H1 (cell line): ENCODE data around the gene LPAR3. TPM values are rescaled to one million over a fixed set of nuclear protein-coding genes. Genes with fewer than 3 reads are reported as not detected.

Experiments
- CTCF ChIA-PET: fragments of 300-600 bp; sonication (Branson Sonifier 250); formaldehyde crosslinking; loops from one replicate; lab custom pipeline; 2021; ENCODE audit not compliant: partially characterized antibody; lab: Charles Lee
- POLR2A ChIA-PET: fragments of 300-600 bp; sonication (Branson Sonifier 250); formaldehyde crosslinking; loops from one replicate; lab custom pipeline; 2021; ENCODE audit warnings: inconsistent platforms; ENCODE audit not compliant: partially characterized antibody; lab: Charles Lee
- DNase-seq, 2 experiments: peaks; one replicate each; pipeline versions ENCODE4 v3.0.0 to v3.0.0-alpha.2; 2010 to 2022; ENCODE audit warnings: low spot score in 2 of 2, low read depth in 1 of 2, mixed read lengths in 1 of 2
- FAIRE-seq: peaks from 2 replicates; lab custom pipeline; 2011; peaks lifted over from hg19 to GRCh38; lab: Jason Lieb, UNC
- H2AFZ ChIP-seq: 2 replicates; pipeline ENCODE4 v1.8.1; 2012; ENCODE audit warnings: low read length, inconsistent platforms
- H2AK5ac ChIP-seq: 2 replicates; pipeline ENCODE4 v1.6.1; 2013; ENCODE audit warnings: low read depth, low read length
- H2BK120ac ChIP-seq: replicated peaks from 2 replicates; pipeline ENCODE3; 2013; ENCODE audit warnings: low read depth, low read length, inconsistent platforms
- H2BK12ac ChIP-seq: 2 replicates; pipeline ENCODE4 v1.6.1; 2013; ENCODE audit warnings: low read depth, low read length
- H2BK15ac ChIP-seq: 2 replicates; pipeline ENCODE4 v1.6.1; 2013; ENCODE audit warnings: low read length
- H2BK20ac ChIP-seq: 2 replicates; pipeline ENCODE4 v1.6.1; 2013; ENCODE audit warnings: low read length
- H2BK5ac ChIP-seq: 2 replicates; pipeline ENCODE4 v1.6.1; 2013; ENCODE audit warnings: low read depth, low read length
- H3K14ac ChIP-seq: 2 replicates; pipeline ENCODE4 v1.6.1; 2013; ENCODE audit warnings: inconsistent platforms; ENCODE audit not compliant: insufficient read length
- H3K18ac ChIP-seq: 2 replicates; pipeline ENCODE4 v1.6.1; 2013; ENCODE audit warnings: low read length; ENCODE audit errors: extremely low read depth
- H3K23ac ChIP-seq: 2 replicates; pipeline ENCODE4 v1.6.1; 2013; ENCODE audit warnings: inconsistent platforms; ENCODE audit not compliant: insufficient read length
- H3K23me2 ChIP-seq: 2 replicates; pipeline ENCODE4 v1.6.1; 2013; ENCODE audit warnings: low read depth, low read length
- H3K27ac ChIP-seq: 2 replicates; pipeline ENCODE4 v1.6.1; 2011; ENCODE audit warnings: low read depth, low read length, inconsistent platforms
- H3K27me3 ChIP-seq, 4 experiments: replicated peaks in 1 of 4; 1 replicate in 1 of 4; 2 replicates in 3 of 4; pipeline versions ENCODE4 v1.6.1 to v1.8.1; 2011 to 2013; ENCODE audit warnings: low read length in 3 of 4, mild to moderate bottlenecking in 3 of 4, inconsistent platforms in 2 of 4, mixed read lengths in 2 of 4, moderate library complexity in 1 of 4; ENCODE audit not compliant: control insufficient read depth in 3 of 4, insufficient read depth in 3 of 4; ENCODE audit errors: extremely low read depth in 1 of 4
- H3K36me3 ChIP-seq, 4 experiments: 2 replicates each; pipeline versions ENCODE4 v1.6.1 to v1.8.1; 2011 to 2013; ENCODE audit warnings: mild to moderate bottlenecking in 4 of 4, low read length in 3 of 4, moderate library complexity in 2 of 4, control low read depth in 1 of 4, inconsistent platforms in 1 of 4; ENCODE audit not compliant: insufficient read depth in 4 of 4, control insufficient read depth in 2 of 4
- H3K4ac ChIP-seq: replicated peaks from 2 replicates; pipeline ENCODE3; 2013; ENCODE audit warnings: low read length, low read depth, mixed read lengths, inconsistent platforms; ENCODE audit not compliant: insufficient read length
- H3K4me1 ChIP-seq, 4 experiments: replicated peaks in 1 of 4; 1 replicate in 1 of 4; 2 replicates in 3 of 4; pipeline versions ENCODE4 v1.6.1 to v1.8.1; 2011 to 2013; ENCODE audit warnings: low read length in 3 of 4, inconsistent platforms in 2 of 4, mixed read lengths in 1 of 4; ENCODE audit not compliant: insufficient read depth in 4 of 4, control insufficient read depth in 3 of 4
- H3K4me2 ChIP-seq, 2 experiments: 2 replicates each; pipeline versions ENCODE4 v1.6.1 to v1.8.1; 2011 to 2013; ENCODE audit warnings: low read depth in 2 of 2, low read length in 2 of 2, control low read depth in 1 of 2, inconsistent platforms in 1 of 2, mild to moderate bottlenecking in 1 of 2; ENCODE audit not compliant: insufficient read depth in 1 of 2
- H3K4me3 ChIP-seq, 4 experiments: fragments of 200-600, 300-600 bp in 1 of 4; sonication (generic), shearing (Covaris generic), sonication (Bioruptor Twin) in 1 of 4; 2 replicates each; pipeline versions ENCODE4 v1.5.1 to v1.8.1; 2011 to 2016; ENCODE audit warnings: low read length in 4 of 4, low read depth in 3 of 4, control low read depth in 2 of 4, inconsistent platforms in 2 of 4, mild to moderate bottlenecking in 2 of 4, mixed read lengths in 1 of 4, moderate library complexity in 1 of 4; ENCODE audit not compliant: insufficient read depth in 2 of 4; ENCODE audit errors: extremely low read depth in 1 of 4
- H3K56ac ChIP-seq: replicated peaks from 2 replicates; pipeline ENCODE3; 2013; ENCODE audit warnings: low read depth, mild to moderate bottlenecking, mixed read lengths, low read length, inconsistent platforms; ENCODE audit not compliant: insufficient read length
- H3K79me1 ChIP-seq: 2 replicates; pipeline ENCODE4 v1.6.1; 2013; ENCODE audit warnings: low read depth, low read length, control low read depth
- H3K79me2 ChIP-seq, 2 experiments: 2 replicates each; pipeline versions ENCODE4 v1.6.1 to v1.8.1; 2012 to 2013; ENCODE audit warnings: low read length in 2 of 2, mild to moderate bottlenecking in 2 of 2, inconsistent platforms in 1 of 2; ENCODE audit not compliant: insufficient read depth in 2 of 2, control insufficient read depth in 1 of 2
- H3K9ac ChIP-seq, 4 experiments: replicated peaks in 1 of 4; 1 replicate in 1 of 4; 2 replicates in 3 of 4; pipeline versions ENCODE4 v1.6.1 to v1.8.1; 2011 to 2013; ENCODE audit warnings: low read depth in 3 of 4, low read length in 3 of 4, control low read depth in 2 of 4, mild to moderate bottlenecking in 2 of 4, moderate library complexity in 2 of 4, inconsistent platforms in 1 of 4; ENCODE audit errors: extremely low read depth in 1 of 4
- H3K9me3 ChIP-seq, 2 experiments: 2 replicates each; pipeline versions ENCODE4 v1.6.1 to v1.8.1; 2012 to 2013; ENCODE audit warnings: mild to moderate bottlenecking in 2 of 2, moderate library complexity in 2 of 2, control low read depth in 1 of 2, inconsistent platforms in 1 of 2, low read depth in 1 of 2, low read length in 1 of 2, mixed read lengths in 1 of 2; ENCODE audit not compliant: insufficient read depth in 2 of 2
- H4K20me1 ChIP-seq, 2 experiments: replicated peaks in 1 of 2; 2 replicates each; pipeline versions ENCODE3 to v1.8.1; 2011 to 2013; ENCODE audit warnings: inconsistent platforms in 2 of 2, low read length in 2 of 2, mild to moderate bottlenecking in 1 of 2; ENCODE audit not compliant: insufficient read depth in 2 of 2, control insufficient read depth in 1 of 2
- H4K5ac ChIP-seq: 2 replicates; pipeline ENCODE4 v1.6.1; 2013; ENCODE audit warnings: low read length, low read depth, mixed read lengths, inconsistent platforms; ENCODE audit not compliant: insufficient read length
- H4K8ac ChIP-seq: 2 replicates; pipeline ENCODE4 v1.8.0; 2013; ENCODE audit warnings: mild to moderate bottlenecking, moderate library complexity, low read length, inconsistent platforms; ENCODE audit not compliant: insufficient read depth; ENCODE audit errors: extremely low read depth
- H4K91ac ChIP-seq: replicated peaks from 2 replicates; pipeline ENCODE3; 2013; ENCODE audit warnings: low read length, mixed read lengths, inconsistent platforms; ENCODE audit not compliant: insufficient read length
- CHD1 ChIP-seq: IDR thresholded peaks from 2 replicates; pipeline ENCODE4 v1.6.1; 2012; ENCODE audit warnings: low read depth, low read length, improper control_type of control experiment
- TAF1 ChIP-seq: IDR thresholded peaks from 2 replicates; pipeline ENCODE4 v1.6.1; 2011; ENCODE audit warnings: mild to moderate bottlenecking, low read depth, low read length
- WGBS, 2 experiments: shearing (Covaris generic) in 1 of 2; methylation state at CpG; one replicate each; pipeline versions ENCODE4 v1.1.6 to v1.1.7; 2013 to 2015; ENCODE audit warnings: low lambda C conversion rate in 2 of 2, mixed read lengths in 2 of 2, inconsistent platforms in 1 of 2, low coverage in 1 of 2, missing lambda C conversion rate in 1 of 2; ENCODE audit not compliant: insufficient replicate concordance in 2 of 2, insufficient coverage in 1 of 2, insufficient read length in 1 of 2; ENCODE audit errors: extremely low coverage in 1 of 2, missing lambda C conversion rate in 1 of 2; 5-methylcytosine and 5-hydroxymethylcytosine counted together
- polyA plus RNA-seq, 7 experiments: library from polyadenylated mRNA; depleted of rRNA in 3 of 7; stranded (reverse) in 5 of 7; unstranded in 2 of 7; fragments of >200 nt in 5 of 7; fragments of 200-250 nt in 2 of 7; gene quantifications; 1 replicate in 5 of 7; 2 replicates in 1 of 7; 4 replicates in 1 of 7; pipeline versions ENCODE4 v1.2.1 to v1.2.3, GENCODE V29; 2011 to 2013; ENCODE audit warnings: missing spikeins in 2 of 7, mixed read lengths in 2 of 7
- total RNA-seq: library from RNA; stranded (reverse); fragmentation: NEBNext Ultra II Directional; extraction: Animal tissue kit (Norgen Biotek cat#: 25700); gene quantifications from 2 replicates; pipeline ENCODE4 v1.2.1, GENCODE V29; 2021

LPAR3 gene
- total and polyA plus RNA-seq, 2 of the 8 experiments (the other 6 are each of a cell fraction or from before 2014, with no cell fraction given) = 17.1 to 25.4 TPM

DNA sequence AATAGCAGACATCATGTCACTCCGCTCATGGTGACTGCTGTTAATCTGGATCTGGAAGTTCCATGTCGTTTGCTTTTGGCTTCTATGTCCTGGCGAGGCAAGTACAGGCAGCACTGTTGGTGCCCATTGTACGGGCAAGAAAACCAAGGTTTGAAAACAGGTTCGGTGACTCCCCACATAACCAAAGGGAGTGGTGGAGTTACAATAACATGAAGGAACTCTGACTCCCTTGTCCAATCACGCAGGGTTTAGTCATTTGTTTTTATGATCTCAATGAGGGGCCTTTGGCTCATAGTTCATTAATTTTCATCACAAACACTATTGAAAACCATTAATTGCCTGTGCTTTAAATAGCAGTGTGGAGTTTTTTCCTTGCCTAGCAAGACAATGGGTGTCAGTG lies 119.8 kb downstream of the LPAR3 start:
- Histone ChIP-seq H2BK12ac (no peak overlapping the region), H3K23me2 (peaks cover 3% of the 10 kb centered on the region; the same call in 1 of the 2 replicates), H3K4me1 (peaks cover 0 to 5% (median 3%) of the 10 kb centered on the region in 4 experiments; a peak in 5 of 7 replicates), H4K8ac (no peak overlapping the region), H3K14ac (no peak overlapping the region), H3K4me3 (no peak overlapping the region), H3K27ac (no peak overlapping the region), H3K4me2 (no peak overlapping the region), H2AFZ (no peak overlapping the region), H3K56ac (no peak overlapping the region), H3K27me3 (no peaks in the 10 kb centered on the region), H2AK5ac (no peak overlapping the region), H2BK15ac (no peak overlapping the region), H4K20me1 (no peaks in the 10 kb centered on the region), H3K23ac (no peak overlapping the region), H3K18ac (no peak overlapping the region), H2BK20ac (no peak overlapping the region), H3K36me3 (no peaks in the 10 kb centered on the region), H3K9me3 (no peaks in the 10 kb centered on the region), H3K9ac (no peak overlapping the region), H3K79me2 (no peaks in the 10 kb centered on the region), H2BK5ac (no peak overlapping the region), H3K79me1 (no peaks in the 10 kb centered on the region), H4K5ac (no peak overlapping the region), H2BK120ac (no peak overlapping the region), H3K4ac (no peak overlapping the region), H4K91ac (no peak overlapping the region)
- DNase-seq (no peak), FAIRE-seq (no peak)
- ChIA-PET POLR2A (interaction anchor here (1.2 to 1.4 kb wide), 2 partner anchors 9 to 54 kb away, joined by 3 to 4 read pairs; no protein-coding TSS in a partner anchor), CTCF (interaction anchor here (0.6 to 9.5 kb wide), 23 partner anchors 9 to 866 kb away, joined by 3 to 164 read pairs (median 5); no protein-coding TSS in a partner anchor)
- no peak for TF ChIP-seq TAF1
- no peak for TF ChIP-seq CHD1
- 90% methylated on average over 6 of the region's 6 CpGs; no CpG with 5 or more reads in 1 of the 2 experiments for WGBS, 2 experiments
